HCT116 (cell line): Measurements from ENCODE around the gene OCA2. TPM values are rescaled to one million over a fixed set of nuclear protein-coding genes. Genes with fewer than 3 reads are reported as not detected.

Experiments
- ATAC-seq: fragments of 200-7000 bp; cut with Tn5 transposase; 2 replicates; pipeline ENCODE4 v1.9.1; 2020; ENCODE audit warnings: mild to moderate bottlenecking, moderate library complexity
- BruUV-seq: library from RNA; stranded (reverse); fragments of 400-500 nt; replicated peaks from 2 replicates; lab custom pipeline; 2021; lab: Mats Ljungman, UMichigan
- CTCF ChIA-PET: fragments of 300-600 bp; sonication (Branson Sonifier 250); formaldehyde crosslinking; loops from one replicate; lab custom pipeline; 2021; ENCODE audit warnings: antibody characterized with exemption; lab: Charles Lee
- POLR2A ChIA-PET: fragments of 300-600, 350-600 bp; sonication (Branson Sonifier 250); formaldehyde crosslinking; loops from one replicate; lab custom pipeline; 2021; ENCODE audit warnings: antibody characterized with exemption; lab: Charles Lee
- RAD21 ChIA-PET, 2 experiments: fragments of 300-600 bp; sonication (Branson Sonifier 250); formaldehyde crosslinking; loops; one replicate each; lab custom pipeline; 2023; ENCODE audit warnings: low total read pairs in 2 of 2; ENCODE audit not compliant: uncharacterized antibody in 2 of 2, unreplicated experiment in 2 of 2, low non-redundant PET in 1 of 2; lab: Charles Lee
- DNase-seq: peaks from one replicate; pipeline ENCODE4 v3.0.0-alpha.2; 2010; ENCODE audit warnings: low read depth, low spot score
- H2AFZ ChIP-seq: fragments of 200-600 bp; shearing (Covaris generic), sonication (generic); 2 replicates; pipeline ENCODE4 v1.6.1; 2017; ENCODE audit warnings: low read depth, mixed run types, mixed read lengths, antibody characterized with exemption, low read length; ENCODE audit not compliant: poor library complexity, severe bottlenecking
- H3K27ac ChIP-seq: 2 replicates; pipeline ENCODE4 v1.5.1; 2012; ENCODE audit warnings: low read depth, low read length
- H3K27me3 ChIP-seq: fragments of 200-600 bp; sonication (generic); 2 replicates; pipeline ENCODE4 v1.6.1; 2016; ENCODE audit warnings: mixed run types, low read length, mixed read lengths; ENCODE audit not compliant: insufficient read depth
- H3K36me3 ChIP-seq, 2 experiments: fragments of 200-500 bp in 1 of 2; fragments of 200-600 bp in 1 of 2; sonication (Bioruptor generic) in 1 of 2; sonication (generic) in 1 of 2; 2 replicates each; pipeline versions ENCODE4 v1.5.1 to v1.6.1; 2014 to 2016; ENCODE audit warnings: low read length in 2 of 2, inconsistent platforms in 1 of 2, mixed read lengths in 1 of 2, mixed run types in 1 of 2; ENCODE audit not compliant: insufficient read depth in 2 of 2, control insufficient read depth in 1 of 2
- H3K4me1 ChIP-seq, 2 experiments: fragments of 200-600 bp in 1 of 2; sonication (generic) in 1 of 2; 2 replicates each; pipeline versions ENCODE4 v1.5.1 to v1.6.1; 2012 to 2017; ENCODE audit warnings: low read length in 2 of 2, inconsistent platforms in 1 of 2, mild to moderate bottlenecking in 1 of 2, mixed read lengths in 1 of 2, mixed run types in 1 of 2, moderate library complexity in 1 of 2; ENCODE audit not compliant: insufficient read depth in 2 of 2, control insufficient read depth in 1 of 2
- H3K4me2 ChIP-seq: fragments of 200-600 bp; sonication (generic); 2 replicates; pipeline ENCODE4 v1.6.1; 2017; ENCODE audit warnings: mixed run types, low read length, mixed read lengths
- H3K4me3 ChIP-seq, 2 experiments: fragments of 200-600 bp in 1 of 2; sonication (generic) in 1 of 2; replicated peaks in 1 of 2; 2 replicates each; pipeline ENCODE4 v1.5.1; 2011 to 2016; ENCODE audit warnings: low read length in 2 of 2, control low read depth in 1 of 2, low read depth in 1 of 2, mild to moderate bottlenecking in 1 of 2, mixed read lengths in 1 of 2, mixed run types in 1 of 2
- H3K79me2 ChIP-seq: fragments of 200-600 bp; sonication (generic); 2 replicates; pipeline ENCODE4 v1.6.1; 2017; ENCODE audit warnings: mild to moderate bottlenecking, mixed run types, low read length, moderate library complexity, mixed read lengths; ENCODE audit not compliant: insufficient read depth
- H3K9ac ChIP-seq: fragments of 200-600 bp; sonication (generic); 2 replicates; pipeline ENCODE4 v1.6.1; 2016; ENCODE audit warnings: low read length, mixed read lengths
- H3K9me2 ChIP-seq: fragments of 200-600 bp; sonication (generic), shearing (Covaris generic); 2 replicates; pipeline ENCODE4 v1.6.1; 2017; ENCODE audit warnings: mixed run types, mild to moderate bottlenecking, moderate library complexity; ENCODE audit not compliant: insufficient read depth
- H3K9me3 ChIP-seq, 2 experiments: fragments of 200-500 bp in 1 of 2; fragments of 200-600 bp in 1 of 2; sonication (Bioruptor generic) in 1 of 2; sonication (generic) in 1 of 2; 2 replicates each; pipeline ENCODE4 v1.6.1; 2014 to 2017; ENCODE audit warnings: low read length in 2 of 2, mixed read lengths in 2 of 2, inconsistent platforms in 1 of 2, low read depth in 1 of 2, mild to moderate bottlenecking in 1 of 2, mixed run types in 1 of 2, moderate library complexity in 1 of 2; ENCODE audit not compliant: control insufficient read depth in 1 of 2, insufficient read depth in 1 of 2
- H4K20me1 ChIP-seq: fragments of 200-600 bp; sonication (generic), shearing (Covaris generic); 2 replicates; pipeline ENCODE4 v1.6.1; 2017; ENCODE audit warnings: mixed run types, mild to moderate bottlenecking, moderate library complexity; ENCODE audit not compliant: insufficient read depth
- ATF3 ChIP-seq: IDR thresholded peaks from 2 replicates; pipeline ENCODE4 v1.6.1; 2012
- CBX3 ChIP-seq: IDR thresholded peaks from 2 replicates; pipeline ENCODE4 v1.6.1; 2012; ENCODE audit warnings: low read depth
- CEBPB ChIP-seq: IDR thresholded peaks from 2 replicates; pipeline ENCODE4 v1.6.1; 2012; ENCODE audit warnings: low read depth
- EZH2phosphoT487 ChIP-seq: fragments of 200-600 bp; IDR thresholded peaks from 2 replicates; pipeline ENCODE4 v1.6.1; 2018; ENCODE audit warnings: antibody characterized with exemption, borderline replicate concordance
- JUND ChIP-seq: IDR thresholded peaks from 2 replicates; pipeline ENCODE4 v1.6.1; 2012
- POLR2AphosphoS5 ChIP-seq: IDR thresholded peaks from 2 replicates; pipeline ENCODE4 v1.6.1; 2011; ENCODE audit warnings: mild to moderate bottlenecking, low read depth, low read length, moderate library complexity
- RAD21 ChIP-seq: IDR thresholded peaks from 2 replicates; pipeline ENCODE4 v1.6.1; 2012; ENCODE audit warnings: low read depth, mild to moderate bottlenecking
- REST ChIP-seq: IDR thresholded peaks from 2 replicates; pipeline ENCODE4 v1.6.1; 2012; ENCODE audit warnings: low read depth
- SIN3A ChIP-seq: IDR thresholded peaks from 2 replicates; pipeline ENCODE4 v1.6.1; 2012; ENCODE audit warnings: low read depth
- SP1 ChIP-seq: IDR thresholded peaks from 2 replicates; pipeline ENCODE4 v1.6.1; 2012; ENCODE audit warnings: low read depth
- ZNF274 ChIP-seq: fragments of 200-500 bp; sonication (Bioruptor generic); IDR thresholded peaks from 2 replicates; pipeline ENCODE4 v1.6.1; 2014; ENCODE audit warnings: mild to moderate bottlenecking, low read depth, low read length, inconsistent platforms
- intact Hi-C: fragments of 100-400 bp; cut with micrococcal nuclease; formaldehyde crosslinking; loops from 2 replicates; pipeline ENCODE4 v1.10.0; 2022
- total RNA-seq: library from RNA; stranded (reverse); gene quantifications from one replicate; pipeline ENCODE4 v1.2.1, GENCODE V29; 2021; ENCODE audit not compliant: unreplicated experiment
- TF ChIP-seq, protein P1 (sequence below), 3 experiments: fragments of 200-600 bp in 1 of 3; sonication (generic) in 1 of 3; IDR thresholded peaks in 2 of 3; conservative IDR thresholded peaks in 1 of 3; 2 replicates each; pipeline ENCODE4 v1.5.1; 2012 to 2017; ENCODE audit warnings: low read depth in 2 of 3, low read length in 2 of 3, antibody characterized with exemption in 1 of 3, borderline replicate concordance in 1 of 3, control low read depth in 1 of 3, mild to moderate bottlenecking in 1 of 3, mixed read lengths in 1 of 3, mixed run types in 1 of 3, moderate library complexity in 1 of 3; ENCODE audit not compliant: insufficient read depth in 1 of 3

OCA2 gene
- total RNA-seq, 1 experiment from 2014 or later = not detected

GRCh38 chr15:27764339-27764738 is 334.8 kb downstream of the OCA2 start:
- BruUV-seq = no TSS peak
- H3K27me3 ChIP-seq = no peaks in the 10 kb centered on the region
- H3K4me1 ChIP-seq = no peaks in the 10 kb centered on the region
- DNase-seq (no peak), ATAC-seq (no peak)
- no peaks in the 10 kb centered on the region for H4K20me1 ChIP-seq
- no peak overlapping the region for H3K4me3 ChIP-seq
- TF ChIP-seq CBX3 (no peak), CEBPB (no peak), ATF3 (no peak), RAD21 (no peak), JUND (no peak), SIN3A (no peak), EZH2phosphoT487 (no peak), SP1 (no peak), POLR2AphosphoS5 (no peak), ZNF274 (no peak), REST (no peak)
- TF ChIP-seq, protein P1, sequence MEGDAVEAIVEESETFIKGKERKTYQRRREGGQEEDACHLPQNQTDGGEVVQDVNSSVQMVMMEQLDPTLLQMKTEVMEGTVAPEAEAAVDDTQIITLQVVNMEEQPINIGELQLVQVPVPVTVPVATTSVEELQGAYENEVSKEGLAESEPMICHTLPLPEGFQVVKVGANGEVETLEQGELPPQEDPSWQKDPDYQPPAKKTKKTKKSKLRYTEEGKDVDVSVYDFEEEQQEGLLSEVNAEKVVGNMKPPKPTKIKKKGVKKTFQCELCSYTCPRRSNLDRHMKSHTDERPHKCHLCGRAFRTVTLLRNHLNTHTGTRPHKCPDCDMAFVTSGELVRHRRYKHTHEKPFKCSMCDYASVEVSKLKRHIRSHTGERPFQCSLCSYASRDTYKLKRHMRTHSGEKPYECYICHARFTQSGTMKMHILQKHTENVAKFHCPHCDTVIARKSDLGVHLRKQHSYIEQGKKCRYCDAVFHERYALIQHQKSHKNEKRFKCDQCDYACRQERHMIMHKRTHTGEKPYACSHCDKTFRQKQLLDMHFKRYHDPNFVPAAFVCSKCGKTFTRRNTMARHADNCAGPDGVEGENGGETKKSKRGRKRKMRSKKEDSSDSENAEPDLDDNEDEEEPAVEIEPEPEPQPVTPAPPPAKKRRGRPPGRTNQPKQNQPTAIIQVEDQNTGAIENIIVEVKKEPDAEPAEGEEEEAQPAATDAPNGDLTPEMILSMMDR (IDR thresholded peaks at IDR 0.05 in 2 of 3, conservative IDR thresholded peaks at IDR 0.05 in 1 of 3; ENCODE audit: borderline replicate concordance in 1 of 3, insufficient read depth in 1 of 3, low read depth in 2 of 3, low read length in 2 of 3) = no peak
- no peak overlapping the region for H2AFZ ChIP-seq
- intact Hi-C loops = no loop called here
- H3K9ac ChIP-seq = no peak overlapping the region
- H3K4me2 ChIP-seq = no peak overlapping the region
- CTCF ChIA-PET = no interaction called here
- POLR2A ChIA-PET = no interaction called here
- H3K9me2 ChIP-seq = no peaks in the 10 kb centered on the region
- no peaks in the 10 kb centered on the region for H3K79me2 ChIP-seq
- H3K27ac ChIP-seq = no peak overlapping the region
- no peaks in the 10 kb centered on the region for H3K36me3 ChIP-seq
- H3K9me3 ChIP-seq = peaks cover 11 to 21% of the 10 kb centered on the region in 2 experiments; a peak in 2 of 4 replicates
- RAD21 ChIA-PET = no interaction called here
